Epithelial cell of proximal tubule (primary cell): ENCODE results near the gene SRPK1. TPM values are rescaled to one million over a fixed set of nuclear protein-coding genes. Genes with fewer than 3 reads are reported as not detected.

Experiments used
- DNase-seq: peaks from one replicate; pipeline ENCODE4 v3.0.0-alpha.2; 2011; ENCODE audit warnings: low read depth
- H3K4me3 ChIP-seq: 2 replicates; pipeline ENCODE4 v1.5.1; 2011; ENCODE audit warnings: low read depth, mild to moderate bottlenecking, low read length
- CTCF ChIP-seq: conservative IDR thresholded peaks from 2 replicates; pipeline ENCODE4 v1.5.1; 2012; ENCODE audit warnings: low read depth, mild to moderate bottlenecking, low read length
- total RNA-seq: library from RNA; depleted of rRNA; stranded (reverse); fragments of >200 nt; gene quantifications from 2 replicates; pipeline ENCODE4 v1.2.3, GENCODE V29; 2015

SRPK1 gene
- total RNA-seq, 1 donor from 2014 or later, result 103 TPM

GRCh38 chr6:35879151-35879550 lies 41.7 kb downstream of the SRPK1 start:
- no peak overlapping the region for H3K4me3 ChIP-seq
- no peak for TF ChIP-seq CTCF
- DNase-seq, result no peak

DNA sequence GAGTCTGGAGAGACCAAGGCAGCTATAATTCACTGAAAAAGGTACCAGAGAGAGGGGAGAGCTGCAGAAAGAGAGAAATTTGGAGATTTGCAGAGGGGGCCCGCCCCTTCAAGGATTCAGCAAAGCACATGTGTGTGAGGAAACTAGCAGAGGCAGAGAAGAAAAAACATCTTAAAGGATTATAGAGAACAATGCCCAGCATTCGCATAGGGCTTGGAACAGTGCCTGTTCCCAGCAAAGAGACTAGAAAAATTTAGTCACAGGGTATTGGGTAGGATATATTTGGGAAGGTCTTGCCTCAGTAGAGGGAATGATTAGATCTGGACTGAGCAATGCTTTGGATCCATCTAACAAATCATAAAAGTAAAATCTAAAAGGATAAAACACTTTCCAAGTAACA lies 44.0 kb downstream of the SRPK1 start:
- no peak overlapping the region for H3K4me3 ChIP-seq
- no peak for TF ChIP-seq CTCF
- DNase-seq, result no peak

DNA sequence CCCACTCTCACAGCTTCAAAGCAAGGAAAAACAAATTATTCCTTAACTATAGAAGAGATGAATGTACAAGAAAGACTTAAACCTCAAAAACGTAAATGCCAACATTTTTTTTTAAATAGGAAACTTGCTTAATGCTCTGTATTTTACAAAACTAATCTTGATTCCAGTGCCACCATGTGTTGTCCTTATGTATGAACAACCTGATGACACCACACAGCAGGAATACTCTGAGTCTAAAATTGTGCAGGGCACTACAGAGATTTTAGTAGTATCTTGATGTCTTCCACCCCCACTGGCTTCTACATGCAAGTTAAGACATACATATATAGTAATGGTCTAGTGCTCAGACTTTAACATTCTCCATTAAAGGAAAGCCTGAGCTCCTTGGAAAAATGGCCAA lies 46.2 kb downstream of the SRPK1 start:
- no peak for DNase-seq
- TF ChIP-seq CTCF, result no peak
- no peak overlapping the region for H3K4me3 ChIP-seq

- no peak for DNase-seq
- no peak for TF ChIP-seq CTCF
- H3K4me3 ChIP-seq, result no peak overlapping the region
Measured at GRCh38 chr6:35859367-35859766, 61.5 kb downstream of the SRPK1 start.

GRCh38 chr6:35857853-35858252 lies 63.0 kb downstream of the SRPK1 start:
- TF ChIP-seq CTCF, result no peak
- no peak overlapping the region for H3K4me3 ChIP-seq
- DNase-seq, result no peak

GRCh38 chr6:35856250-35856649 lies 64.6 kb downstream of the SRPK1 start:
- no peak overlapping the region for H3K4me3 ChIP-seq
- no peak for TF ChIP-seq CTCF
- no peak for DNase-seq

- no peak for DNase-seq
- TF ChIP-seq CTCF, result no peak
- H3K4me3 ChIP-seq, result no peak overlapping the region
Measured at GRCh38 chr6:35852994-35853393, 67.9 kb downstream of the SRPK1 start.
